ENCODE data around the gene GALNT6.

Gene GALNT6

DNA sequence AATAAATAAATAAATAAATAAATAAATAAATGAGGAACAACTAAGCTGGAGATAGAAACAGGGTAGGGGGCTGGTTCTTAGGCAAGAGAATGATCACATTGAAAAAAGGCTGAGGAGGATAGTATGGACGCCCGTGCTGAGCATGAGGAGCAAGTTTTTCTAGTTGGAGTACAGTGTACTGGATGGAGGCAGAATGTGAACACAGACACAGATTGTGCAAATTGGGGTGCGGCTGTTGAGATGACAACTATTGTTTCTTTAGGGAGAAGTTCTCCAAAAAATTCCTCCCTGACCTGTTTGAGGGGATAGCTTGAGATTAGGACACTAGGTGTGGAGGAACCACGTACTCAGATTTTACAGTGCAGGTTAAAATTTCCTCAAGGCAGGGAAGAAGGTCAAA lies 66.3 kb downstream of the GALNT6 start:
- no peaks in the 10 kb centered on the region for H3K27me3 ChIP-seq (ENCODE audit: control insufficient read depth, insufficient read depth, low read length)
- no peak overlapping the region for H3K4me3 ChIP-seq (ENCODE audit: low read depth, low read length)
- no peak overlapping the region for H3K4me2 ChIP-seq (ENCODE audit: low read length)
- H3K79me2 ChIP-seq: no peaks in the 10 kb centered on the region
- H3K4me1 ChIP-seq: peaks cover 4% of the 10 kb centered on the region
- H3K9me3 ChIP-seq (ENCODE audit: control insufficient read depth, low read length): no peaks in the 10 kb centered on the region
- H2AFZ ChIP-seq: no peak overlapping the region
- no peak overlapping the region for H3K9ac ChIP-seq
- no peak overlapping the region for H3K27ac ChIP-seq
- no peaks in the 10 kb centered on the region for H3K36me3 ChIP-seq (ENCODE audit: control insufficient read depth, insufficient read depth, low read length)
- TF ChIP-seq, protein P1, sequence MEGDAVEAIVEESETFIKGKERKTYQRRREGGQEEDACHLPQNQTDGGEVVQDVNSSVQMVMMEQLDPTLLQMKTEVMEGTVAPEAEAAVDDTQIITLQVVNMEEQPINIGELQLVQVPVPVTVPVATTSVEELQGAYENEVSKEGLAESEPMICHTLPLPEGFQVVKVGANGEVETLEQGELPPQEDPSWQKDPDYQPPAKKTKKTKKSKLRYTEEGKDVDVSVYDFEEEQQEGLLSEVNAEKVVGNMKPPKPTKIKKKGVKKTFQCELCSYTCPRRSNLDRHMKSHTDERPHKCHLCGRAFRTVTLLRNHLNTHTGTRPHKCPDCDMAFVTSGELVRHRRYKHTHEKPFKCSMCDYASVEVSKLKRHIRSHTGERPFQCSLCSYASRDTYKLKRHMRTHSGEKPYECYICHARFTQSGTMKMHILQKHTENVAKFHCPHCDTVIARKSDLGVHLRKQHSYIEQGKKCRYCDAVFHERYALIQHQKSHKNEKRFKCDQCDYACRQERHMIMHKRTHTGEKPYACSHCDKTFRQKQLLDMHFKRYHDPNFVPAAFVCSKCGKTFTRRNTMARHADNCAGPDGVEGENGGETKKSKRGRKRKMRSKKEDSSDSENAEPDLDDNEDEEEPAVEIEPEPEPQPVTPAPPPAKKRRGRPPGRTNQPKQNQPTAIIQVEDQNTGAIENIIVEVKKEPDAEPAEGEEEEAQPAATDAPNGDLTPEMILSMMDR (IDR thresholded peaks at IDR 0.05): no peak

DNA sequence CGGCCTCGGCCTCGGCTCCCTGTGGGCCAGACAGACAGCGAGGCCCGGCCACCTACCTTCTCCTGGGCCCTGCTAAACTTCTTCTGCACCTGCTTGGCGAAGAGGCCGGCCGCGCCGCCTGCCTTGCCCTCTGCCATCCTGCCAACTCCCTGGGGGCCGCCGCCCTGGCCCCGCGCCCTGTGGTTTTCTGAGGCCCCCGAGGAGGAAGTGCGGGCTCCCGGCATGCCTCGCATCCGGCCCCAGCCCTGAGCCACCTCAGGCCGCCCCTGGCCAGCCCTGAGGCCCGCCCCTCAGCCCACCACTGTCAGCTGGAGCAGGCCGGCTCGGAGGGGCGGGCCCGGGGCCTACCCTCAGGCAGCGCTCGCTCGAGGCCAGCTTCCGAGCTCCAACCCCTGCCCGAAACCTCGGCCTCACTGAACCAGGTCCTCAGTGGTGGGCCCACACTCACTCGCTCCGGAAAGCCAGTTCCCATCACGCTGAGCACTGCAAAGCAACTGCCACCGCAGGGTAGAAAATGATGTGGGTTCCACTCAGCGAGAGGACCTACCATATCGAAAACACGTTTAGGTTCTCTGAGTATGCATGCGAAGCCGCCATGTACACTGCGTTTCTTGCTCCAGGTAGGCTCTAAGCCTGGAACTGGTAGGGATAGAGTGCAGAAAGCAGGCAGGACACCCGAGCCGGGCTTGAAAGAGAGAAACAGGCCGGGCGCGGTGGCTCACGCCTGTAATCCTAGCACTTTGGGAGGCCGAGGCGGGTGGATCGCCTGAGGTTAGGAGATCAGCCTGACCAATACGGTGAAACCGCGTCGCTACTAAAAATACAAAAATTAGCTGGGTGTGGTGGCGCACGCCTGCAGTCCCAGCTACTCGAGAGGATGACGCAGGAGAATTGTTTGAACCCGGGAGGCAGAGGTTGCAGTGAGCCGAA lies 67.0 kb downstream of the GALNT6 start, which contains the start of gene BIN2:
BIN2 (minus strand) TSS at position 209 of the 930 bp plus-strand sequence; CDS start at position 137, 72 bp downstream.
- Histone ChIP-seq H3K9me3 (ENCODE audit: control insufficient read depth, low read length) (no peaks in the 10 kb centered on the region), H3K27me3 (ENCODE audit: control insufficient read depth, insufficient read depth, low read length) (no peaks in the 10 kb centered on the region), H3K79me2 (no peaks in the 10 kb centered on the region), H3K9ac (no peak within 1 kb of the TSS), H3K36me3 (ENCODE audit: control insufficient read depth, insufficient read depth, low read length) (no peaks in the 10 kb centered on the region), H3K4me2 (ENCODE audit: low read length) (no peak within 1 kb of the TSS), H3K4me3 (ENCODE audit: low read depth, low read length) (no peak within 1 kb of the TSS), H3K4me1 (peaks cover 4% of the 10 kb centered on the region), H3K27ac (no peak within 1 kb of the TSS), H2AFZ (no peak within 1 kb of the TSS)
- TF ChIP-seq, protein P1 (IDR thresholded peaks at IDR 0.05): no peak

DNA sequence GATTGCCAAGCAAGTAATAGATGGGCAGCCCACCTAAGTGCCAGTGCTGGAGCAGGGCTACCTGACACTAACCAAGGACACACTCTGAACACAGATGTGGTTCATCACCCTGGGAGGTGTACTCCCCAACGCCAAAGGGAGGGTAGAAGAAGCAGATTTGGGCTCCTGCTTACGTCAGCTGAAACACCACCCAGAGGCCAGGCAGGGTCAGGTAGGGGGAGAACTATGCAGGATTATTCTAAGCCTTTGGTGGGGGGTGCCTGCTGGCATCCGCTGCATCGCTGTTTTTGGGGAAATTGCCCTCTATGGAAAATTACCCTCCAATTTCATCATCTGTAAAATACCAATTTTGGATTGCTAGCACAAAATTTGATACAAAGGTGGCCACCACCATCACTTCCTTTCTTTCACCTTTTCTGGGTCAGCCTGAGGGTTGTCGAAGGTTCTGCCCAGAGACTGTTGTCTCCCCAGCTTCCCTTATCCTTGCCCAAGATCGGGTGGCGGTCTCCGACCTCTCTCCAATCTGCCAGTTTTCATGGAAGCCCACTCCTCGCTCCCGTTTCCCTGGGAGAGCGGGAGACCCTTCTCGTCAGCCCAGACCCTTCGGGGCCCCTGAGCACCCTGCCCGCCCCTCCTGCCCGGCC lies 67.8 kb downstream of the GALNT6 start:
- TF ChIP-seq, protein P1 (IDR thresholded peaks at IDR 0.05): no peak
- H3K36me3 ChIP-seq (ENCODE audit: control insufficient read depth, insufficient read depth, low read length): no peaks in the 10 kb centered on the region
- no peak overlapping the region for H3K27ac ChIP-seq
- H3K9me3 ChIP-seq (ENCODE audit: control insufficient read depth, low read length): no peaks in the 10 kb centered on the region
- no peak overlapping the region for H3K4me3 ChIP-seq (ENCODE audit: low read depth, low read length)
- no peaks in the 10 kb centered on the region for H3K79me2 ChIP-seq
- no peak overlapping the region for H3K4me2 ChIP-seq (ENCODE audit: low read length)
- H3K4me1 ChIP-seq: peaks cover 4% of the 10 kb centered on the region
- H2AFZ ChIP-seq: no peak overlapping the region
- no peaks in the 10 kb centered on the region for H3K27me3 ChIP-seq (ENCODE audit: control insufficient read depth, insufficient read depth, low read length)
- no peak overlapping the region for H3K9ac ChIP-seq

DNA sequence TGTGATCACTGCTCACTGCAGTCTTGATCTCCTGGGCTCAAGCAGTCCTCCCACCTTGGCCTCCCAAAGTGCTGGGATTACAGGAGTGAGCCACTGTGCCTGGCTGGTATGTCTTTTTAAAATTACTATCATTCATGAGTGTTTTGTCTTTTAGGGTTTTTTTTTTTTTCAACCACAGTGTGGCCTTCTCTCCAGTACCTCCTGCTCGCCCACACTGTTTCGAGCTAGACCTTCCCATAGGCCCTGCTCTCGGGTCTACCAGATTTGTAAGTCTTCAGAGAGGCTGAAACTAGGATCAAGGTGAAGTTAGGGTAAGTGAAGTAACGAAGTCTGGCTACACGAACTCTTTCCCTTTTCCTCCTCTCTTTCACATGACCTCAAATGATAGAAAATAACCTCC lies 68.8 kb downstream of the GALNT6 start:
- H2AFZ ChIP-seq: no peak overlapping the region
- no peak overlapping the region for H3K27ac ChIP-seq
- no peak overlapping the region for H3K4me3 ChIP-seq (ENCODE audit: low read depth, low read length)
- no peaks in the 10 kb centered on the region for H3K27me3 ChIP-seq (ENCODE audit: control insufficient read depth, insufficient read depth, low read length)
- peaks cover 4% of the 10 kb centered on the region for H3K4me1 ChIP-seq
- TF ChIP-seq, protein P1 (IDR thresholded peaks at IDR 0.05): no peak
- no peaks in the 10 kb centered on the region for H3K79me2 ChIP-seq
- no peaks in the 10 kb centered on the region for H3K9me3 ChIP-seq (ENCODE audit: control insufficient read depth, low read length)
- no peaks in the 10 kb centered on the region for H3K36me3 ChIP-seq (ENCODE audit: control insufficient read depth, insufficient read depth, low read length)
- H3K4me2 ChIP-seq (ENCODE audit: low read length): no peak overlapping the region
- no peak overlapping the region for H3K9ac ChIP-seq
